Stimulated activated CD4-positive, alpha-beta T cell treated with anti-CD3 and anti-CD28 coated beads, TNF-alpha, amount 100 ng/mL, for 24 hours (primary cell): Measurements from ENCODE around the gene YARS2.
"Not testable (repeated sequence)": the region's sequence is repeated elsewhere in the genome, so short reads cannot be mapped to it uniquely, and the experiment has no call there.

ENCODE experiments used
- DNase-seq, 3 experiments: peaks; one replicate each; pipeline ENCODE4 v3.0.0-alpha.2; 2020; ENCODE audit warnings: low read depth in 3 of 3

The YARS2 gene

GRCh38 chr12:32743264-32743663 lies 12.4 kb downstream of the YARS2 start:
- DNase-seq: no peak

DNA sequence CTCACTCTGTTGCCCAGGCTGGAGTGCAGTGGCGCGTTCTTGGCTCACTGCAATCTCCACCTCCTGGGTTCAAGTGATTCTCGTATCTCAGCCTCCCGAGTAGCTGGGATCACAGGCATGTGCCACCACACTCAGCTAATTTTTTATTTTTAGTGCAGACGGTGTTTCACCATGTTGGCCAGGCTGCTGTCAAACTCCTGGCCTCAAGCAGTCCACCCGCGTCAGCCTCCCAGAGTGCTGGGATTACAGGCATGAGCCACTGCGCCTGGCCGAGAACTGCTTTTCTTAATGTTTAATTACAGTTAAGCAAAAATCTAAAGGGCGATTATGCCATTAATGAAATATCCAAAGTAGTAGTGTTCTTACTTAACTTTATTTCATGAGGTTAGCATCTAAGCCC lies 13.6 kb downstream of the YARS2 start:
- DNase-seq: no peak

- DNase-seq: no peak
Measured at GRCh38 chr12:32739279-32739678, 16.4 kb downstream of the YARS2 start.

GRCh38 chr12:32737715-32738114 lies 18.0 kb downstream of the YARS2 start:
- DNase-seq: no peak

DNA sequence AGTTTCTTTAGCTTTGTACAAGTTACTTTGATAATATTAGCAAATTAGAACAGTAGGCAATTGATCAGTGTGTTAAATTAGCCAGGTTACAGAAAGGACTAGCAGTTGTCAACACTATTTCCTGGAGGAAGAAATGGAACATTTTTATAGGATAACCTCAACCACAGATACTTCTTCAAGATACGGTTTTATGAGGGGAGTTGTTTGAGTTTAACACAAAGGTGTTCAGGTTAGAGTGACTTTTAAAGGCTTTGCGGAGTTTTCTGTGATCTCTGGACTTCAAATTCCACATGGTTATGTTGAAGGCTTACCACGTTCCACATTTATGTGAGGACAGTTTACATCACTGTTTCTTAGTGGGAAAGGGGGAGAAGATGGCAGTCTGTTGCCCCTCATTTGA lies 19.3 kb downstream of the YARS2 start:
- no peak for DNase-seq

DNA sequence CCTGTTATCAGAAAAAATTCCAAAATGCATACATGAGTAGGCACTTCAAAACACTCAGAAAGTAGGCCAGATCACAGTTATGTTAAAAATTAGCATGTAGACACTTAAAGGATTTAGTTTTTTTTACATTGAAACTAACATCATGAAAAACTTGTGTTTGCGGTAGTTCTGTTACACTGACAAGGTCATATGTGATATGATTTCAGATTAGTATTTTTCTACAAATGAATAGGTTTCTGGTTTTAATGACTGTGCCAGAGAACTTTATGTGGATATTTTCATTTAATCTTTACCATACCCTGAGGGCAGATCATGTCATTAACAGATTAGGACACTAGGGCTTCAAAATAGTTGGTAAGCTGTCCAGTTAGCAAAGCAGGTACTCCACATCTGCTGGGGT lies 20.7 kb downstream of the YARS2 start:
- DNase-seq: no peak

- no peak for DNase-seq
Measured at GRCh38 chr12:32727237-32727636, 28.5 kb downstream of the YARS2 start.

DNA sequence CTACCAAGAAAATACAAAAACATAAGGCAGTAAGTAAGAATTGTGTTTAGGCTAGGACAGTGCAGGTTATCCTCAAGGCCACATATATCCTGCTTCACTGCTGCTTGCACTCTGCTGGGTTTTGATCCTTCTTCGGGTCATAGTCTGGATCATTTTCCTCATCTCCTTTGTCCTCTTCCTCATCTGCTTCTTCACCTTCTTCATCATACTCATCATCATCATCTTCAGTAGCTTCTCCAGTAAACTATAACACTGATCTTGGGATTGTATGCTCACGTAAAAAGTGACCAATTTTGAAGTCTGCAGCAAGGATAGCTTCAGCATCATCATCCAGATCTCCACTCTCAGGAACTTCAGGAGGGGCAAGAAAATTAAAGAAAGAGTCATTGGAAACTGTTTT lies 29.4 kb downstream of the YARS2 start:
- DNase-seq: no peak

DNA sequence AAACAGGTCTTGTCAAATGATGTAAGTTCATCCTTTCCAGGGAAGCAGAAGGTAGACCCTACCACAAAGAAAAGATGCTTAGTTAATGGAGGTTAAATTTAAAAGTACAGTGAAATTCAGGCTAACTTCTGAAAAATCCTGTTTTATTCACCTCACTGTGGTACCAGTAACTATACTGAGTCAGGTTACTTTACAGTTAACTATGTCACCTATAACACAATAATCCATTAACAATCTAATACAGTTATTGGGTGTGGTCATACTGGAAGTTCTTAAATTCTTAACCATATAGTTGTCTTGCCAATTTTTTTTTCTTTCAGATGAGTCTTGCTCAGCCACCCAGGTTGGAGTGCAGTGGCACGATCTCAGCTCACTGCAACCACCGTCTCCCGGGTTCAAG lies 30.4 kb downstream of the YARS2 start:
- DNase-seq: not testable (repeated sequence)

DNA sequence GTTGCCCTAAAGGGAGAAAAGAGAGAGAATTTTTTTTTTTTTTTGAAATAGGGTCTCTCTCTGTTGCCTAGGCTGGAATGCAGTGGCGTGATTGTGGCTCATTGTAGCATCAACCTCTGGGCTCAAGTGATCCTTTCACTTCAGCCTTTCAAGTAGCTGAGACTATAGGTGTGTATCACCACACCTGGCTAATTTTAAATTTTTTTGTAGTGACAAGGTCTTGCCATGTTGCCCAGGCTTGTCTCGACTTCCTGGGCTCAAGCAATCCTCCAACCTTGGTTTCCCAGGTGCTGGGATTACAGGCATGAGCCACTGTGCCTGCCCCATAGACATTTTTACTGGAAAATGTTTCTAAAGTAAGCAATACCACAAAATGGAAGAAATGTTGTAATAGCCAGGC lies 36.8 kb downstream of the YARS2 start:
- DNase-seq: no peak

DNA sequence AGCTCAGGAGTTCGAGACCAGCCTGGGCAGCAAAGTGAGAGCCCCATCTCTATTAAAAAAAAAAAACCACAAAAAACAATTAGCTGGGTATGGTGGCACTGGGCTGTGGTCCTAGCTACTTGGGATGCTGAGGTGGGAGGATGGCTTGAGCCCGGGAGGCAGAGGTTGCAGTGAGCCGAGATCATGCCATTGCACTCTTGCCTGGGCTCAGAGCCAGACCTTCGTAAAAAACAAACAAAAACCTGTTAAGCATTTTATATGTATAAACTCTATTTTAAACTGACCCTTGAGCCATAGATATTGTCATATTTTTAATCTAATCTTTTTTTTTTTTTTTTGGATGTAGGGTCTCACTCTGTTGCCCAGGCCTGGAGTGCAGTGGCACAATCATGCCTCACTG lies 40.9 kb downstream of the YARS2 start:
- DNase-seq: no peak

DNA sequence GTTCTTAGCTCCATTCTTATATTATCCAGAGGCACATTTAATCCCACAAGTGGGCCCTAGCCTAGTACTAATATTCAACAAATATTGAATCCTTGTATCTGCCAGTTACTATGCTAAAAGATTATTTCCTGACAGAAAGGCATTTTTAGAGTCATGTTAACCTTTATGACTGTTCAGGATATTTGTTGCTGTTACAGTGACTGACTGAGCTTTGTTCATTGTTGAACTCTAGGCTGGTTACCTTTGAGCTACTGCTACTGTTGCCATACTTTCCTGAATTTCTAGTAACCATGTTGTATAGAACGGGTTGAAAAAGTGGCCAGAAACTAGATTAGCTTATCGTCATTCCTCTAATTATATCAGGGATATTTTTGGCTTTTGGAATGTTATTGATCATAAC lies 46.8 kb downstream of the YARS2 start:
- no peak for DNase-seq

GRCh38 chr12:32706335-32707024 lies 49.2 kb downstream of the YARS2 start:
- DNase-seq: no peak

DNA sequence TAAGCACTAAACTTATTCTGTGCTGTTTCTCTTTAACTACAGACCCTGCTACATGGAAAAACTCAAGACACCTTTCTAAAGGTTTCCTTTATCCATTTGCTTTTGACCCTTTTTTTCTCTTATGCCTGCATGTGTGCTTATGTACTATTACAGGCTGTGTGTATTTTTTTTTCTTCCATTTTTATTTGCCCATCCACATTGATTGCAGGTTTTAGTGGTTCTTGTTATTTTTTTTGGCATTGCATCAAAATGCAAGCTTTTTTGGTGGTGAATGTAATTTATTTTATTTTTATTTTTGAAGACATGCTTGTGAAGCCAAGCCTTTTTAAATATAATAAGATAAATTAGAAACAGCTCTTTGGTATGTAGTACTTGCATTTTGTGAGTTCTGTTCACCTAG lies 49.9 kb downstream of the YARS2 start:
- no peak for DNase-seq

- DNase-seq: no peak
Measured at GRCh38 chr12:32702946-32703345, 52.8 kb downstream of the YARS2 start.

DNA sequence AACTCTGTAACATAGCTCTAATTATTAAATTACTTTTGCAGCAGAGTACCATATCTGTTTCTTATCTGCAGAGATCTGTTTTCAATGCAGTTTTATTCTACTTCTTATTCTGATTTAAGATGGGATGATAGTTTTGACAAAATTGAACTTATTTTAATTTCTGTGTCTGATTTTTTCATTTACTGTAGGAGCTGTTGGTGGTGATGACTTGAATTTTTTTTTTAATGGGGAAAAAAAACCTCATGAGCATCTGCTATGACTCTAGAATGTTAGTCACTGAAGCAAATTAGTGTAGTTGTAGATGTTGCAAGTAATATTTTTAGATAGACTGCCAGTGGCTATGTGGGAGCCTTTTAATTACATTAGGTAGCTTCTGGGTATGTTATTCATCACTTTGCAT lies 53.2 kb downstream of the YARS2 start:
- no peak for DNase-seq

DNA sequence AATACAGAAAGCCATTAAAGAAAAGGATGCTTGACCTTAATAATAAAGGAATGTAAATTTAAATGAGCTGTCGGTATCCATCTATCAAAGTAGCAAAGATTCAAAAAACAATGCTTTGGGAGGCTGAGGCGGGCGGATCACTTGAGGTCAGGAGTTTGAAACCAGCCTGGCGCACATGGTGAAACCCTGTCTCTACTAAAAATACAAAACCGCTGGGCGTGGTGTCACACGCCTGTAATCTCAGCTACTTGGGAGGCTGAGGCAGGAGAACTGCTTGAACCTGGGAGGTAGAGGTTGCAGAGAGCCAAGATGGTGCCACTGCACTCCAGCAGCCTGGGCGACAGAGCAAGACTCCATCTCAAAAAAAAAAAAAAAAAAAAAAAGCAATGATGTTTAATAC lies 56.3 kb downstream of the YARS2 start:
- DNase-seq: not testable (repeated sequence)

- no peak for DNase-seq
Measured at GRCh38 chr12:32698285-32698684, 57.4 kb downstream of the YARS2 start.

DNA sequence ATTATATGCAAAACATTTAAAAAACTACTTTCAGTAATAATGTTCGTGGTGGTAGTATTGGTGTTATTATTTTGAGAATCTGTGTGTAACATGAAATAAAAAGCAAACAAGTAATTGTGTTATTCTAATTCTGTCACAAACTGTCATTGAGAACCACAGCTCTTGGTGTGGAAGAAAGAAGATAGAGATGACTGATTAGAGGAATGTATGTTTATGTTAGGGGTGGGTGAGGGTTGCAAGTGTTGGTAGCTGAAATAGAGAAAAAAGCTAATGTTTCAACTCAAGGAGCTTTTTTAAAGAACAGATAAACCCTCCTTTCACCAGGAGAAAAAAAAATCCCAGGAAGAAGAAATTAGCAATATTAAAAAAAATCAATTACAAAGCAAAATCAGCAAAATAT lies 58.3 kb downstream of the YARS2 start:
- DNase-seq: no peak
